ENCODE data around the gene ANO7.
"Not testable (repeated sequence)": the region's sequence is repeated elsewhere in the genome, so short reads cannot be mapped to it uniquely, and the experiment has no call there.

ANO7 gene

GRCh38 chr2:241190291-241190981 is 2.0 kb downstream of the ANO7 start:
- no peak for DNase-seq

- DNase-seq: no peak
Observed at GRCh38 chr2:241191081-241191480, 2.6 kb downstream of the ANO7 start.

- DNase-seq: no peak
Observed at GRCh38 chr2:241193271-241193670, 4.8 kb downstream of the ANO7 start.

GRCh38 chr2:241194811-241195210 is 6.3 kb downstream of the ANO7 start:
- DNase-seq: no peak

GRCh38 chr2:241195506-241196130 is 7.1 kb downstream of the ANO7 start:
- DNase-seq: no peak

- not testable (repeated sequence) for DNase-seq
Observed at GRCh38 chr2:241197246-241197645, 8.8 kb downstream of the ANO7 start.

GRCh38 chr2:241197947-241198346 is 9.5 kb downstream of the ANO7 start:
- DNase-seq: no peak

- DNase-seq: no peak
Observed at GRCh38 chr2:241198381-241199279, 10.2 kb downstream of the ANO7 start.

GRCh38 chr2:241199286-241199685 is 10.8 kb downstream of the ANO7 start:
- no peak for DNase-seq

- DNase-seq: no peak
Observed at GRCh38 chr2:241199897-241200821, 11.7 kb downstream of the ANO7 start.

GRCh38 chr2:241200822-241201395 is 12.4 kb downstream of the ANO7 start:
- DNase-seq: no peak

GRCh38 chr2:241201445-241202267 is 13.2 kb downstream of the ANO7 start:
- DNase-seq: no peak

GRCh38 chr2:241202268-241202585 is 13.8 kb downstream of the ANO7 start:
- no peak for DNase-seq

- DNase-seq: no peak
Observed at GRCh38 chr2:241202681-241203080, 14.2 kb downstream of the ANO7 start.

GRCh38 chr2:241203218-241204009 is 14.9 kb downstream of the ANO7 start:
- no peak for DNase-seq

- no peak for DNase-seq
Observed at GRCh38 chr2:241204010-241204384, 15.5 kb downstream of the ANO7 start.

- DNase-seq: no peak
Observed at GRCh38 chr2:241204490-241204889, 16.0 kb downstream of the ANO7 start.

- DNase-seq: no peak
Observed at GRCh38 chr2:241205086-241205485, 16.6 kb downstream of the ANO7 start.

GRCh38 chr2:241207151-241207550 is 18.7 kb downstream of the ANO7 start:
- no peak for DNase-seq

GRCh38 chr2:241207641-241208040 is 19.2 kb downstream of the ANO7 start:
- DNase-seq: no peak

- DNase-seq: no peak
Observed at GRCh38 chr2:241208058-241208457, 19.6 kb downstream of the ANO7 start.
